ENCODE measurements around the gene PRL. TPM values are rescaled to one million over a fixed set of nuclear protein-coding genes. Genes with fewer than 3 reads are reported as not detected.

The PRL gene
- total and polyA plus RNA-seq, 2 of the 13 experiments (the other 11 are each of a cell fraction or from before 2014, with no cell fraction given): not detected

- no peak for DNase-seq (ENCODE audit: low spot score)
- Histone ChIP-seq H3K4me3 (replicated peaks in 1 of 3; ENCODE audit: insufficient read depth in 1 of 3, low read depth in 2 of 3, low read length in 3 of 3) (no peak overlapping the region), H3K9ac (ENCODE audit: insufficient read depth, low read depth, low read length) (no peak overlapping the region), H3K79me2 (ENCODE audit: insufficient read depth, low read length) (no peaks in the 10 kb centered on the region), H3K9me3 (ENCODE audit: low read length) (peaks cover 45% of the 10 kb centered on the region), H3K36me3 (replicated peaks in 1 of 2; ENCODE audit: control insufficient read depth in 1 of 2, insufficient read depth in 2 of 2, low read length in 2 of 2) (no peaks in the 10 kb centered on the region), H3K27me3 (ENCODE audit: control insufficient read depth in 1 of 2, insufficient read depth in 2 of 2, low read length in 2 of 2) (no peaks in the 10 kb centered on the region), H3K4me2 (ENCODE audit: low read depth, low read length) (no peak overlapping the region), H2AFZ (ENCODE audit: low read length) (no peak overlapping the region), H3K27ac (ENCODE audit: extremely low read length, insufficient read depth, low read length) (no peak overlapping the region), H3K4me1 (ENCODE audit: insufficient read depth, low read length) (no peaks in the 10 kb centered on the region), H4K20me1 (ENCODE audit: insufficient read depth, low read length) (no peaks in the 10 kb centered on the region)
- in situ Hi-C loops (cut with HindIII; ENCODE audit: extremely low pct_ligation_motif_present, low pct_unique_long_range_greater_than_20kb): no loop called here
- ATAC-seq: no peak
- FAIRE-seq: no peak
- no peak for TF ChIP-seq CREM (IDR thresholded peaks at IDR 0.05)
- no peak for TF ChIP-seq CREM (CRISPR knock-in tag; IDR thresholded peaks at IDR 0.05)
- no peak for TF ChIP-seq ZSCAN31 (CRISPR knock-in tag; IDR thresholded peaks at IDR 0.05; ENCODE audit: low read depth)
- TF ChIP-seq ZFX (CRISPR knock-in tag; IDR thresholded peaks at IDR 0.05; ENCODE audit: low read depth): no peak
- no peak for TF ChIP-seq ZNF83 (CRISPR knock-in tag; IDR thresholded peaks at IDR 0.05; ENCODE audit: borderline replicate concordance)
- TF ChIP-seq RXRA (CRISPR knock-in tag; IDR thresholded peaks at IDR 0.05): no peak
- no peak for TF ChIP-seq BRCA1 (CRISPR knock-in tag; IDR thresholded peaks at IDR 0.05)
- TF ChIP-seq, protein P1, sequence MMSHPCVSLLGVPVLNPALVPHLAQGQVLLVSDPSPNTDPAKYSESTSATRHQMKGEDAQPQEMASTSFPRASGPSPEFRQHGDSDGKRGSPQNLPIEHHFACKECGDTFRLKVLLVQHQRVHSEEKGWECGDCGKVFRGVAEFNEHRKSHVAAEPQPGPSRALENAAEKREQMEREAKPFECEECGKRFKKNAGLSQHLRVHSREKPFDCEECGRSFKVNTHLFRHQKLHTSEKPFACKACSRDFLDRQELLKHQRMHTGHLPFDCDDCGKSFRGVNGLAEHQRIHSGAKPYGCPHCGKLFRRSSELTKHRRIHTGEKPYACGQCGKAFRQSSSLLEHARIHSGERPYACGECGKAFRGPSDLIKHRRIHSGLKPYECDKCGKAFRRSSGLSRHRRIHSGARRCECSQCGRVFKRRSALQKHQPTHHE (CRISPR knock-in tag; IDR thresholded peaks at IDR 0.05; ENCODE audit: borderline replicate concordance): no peak
- TF ChIP-seq, protein P2, sequence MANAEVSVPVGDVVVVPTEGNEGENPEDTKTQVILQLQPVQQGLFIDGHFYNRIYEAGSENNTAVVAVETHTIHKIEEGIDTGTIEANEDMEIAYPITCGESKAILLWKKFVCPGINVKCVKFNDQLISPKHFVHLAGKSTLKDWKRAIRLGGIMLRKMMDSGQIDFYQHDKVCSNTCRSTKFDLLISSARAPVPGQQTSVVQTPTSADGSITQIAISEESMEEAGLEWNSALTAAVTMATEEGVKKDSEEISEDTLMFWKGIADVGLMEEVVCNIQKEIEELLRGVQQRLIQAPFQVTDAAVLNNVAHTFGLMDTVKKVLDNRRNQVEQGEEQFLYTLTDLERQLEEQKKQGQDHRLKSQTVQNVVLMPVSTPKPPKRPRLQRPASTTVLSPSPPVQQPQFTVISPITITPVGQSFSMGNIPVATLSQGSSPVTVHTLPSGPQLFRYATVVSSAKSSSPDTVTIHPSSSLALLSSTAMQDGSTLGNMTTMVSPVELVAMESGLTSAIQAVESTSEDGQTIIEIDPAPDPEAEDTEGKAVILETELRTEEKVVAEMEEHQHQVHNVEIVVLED (CRISPR knock-in tag; IDR thresholded peaks at IDR 0.05; ENCODE audit: borderline replicate concordance): no peak
- TF ChIP-seq SOX13 (IDR thresholded peaks at IDR 0.05): no peak
- no peak for TF ChIP-seq SOX13 (CRISPR knock-in tag; conservative IDR thresholded peaks at IDR 0.05 in 1 of 2, IDR thresholded peaks at IDR 0.05 in 1 of 2)
- TF ChIP-seq HNRNPK (IDR thresholded peaks at IDR 0.05; ENCODE audit: low read depth, low read length, poor library complexity, severe bottlenecking): no peak
- no peak for TF ChIP-seq ZNF549 (CRISPR knock-in tag; IDR thresholded peaks at IDR 0.05)
- WGBS (ENCODE audit: low lambda C conversion rate): 0% methylated on average over 1 of the region's 1 CpG
- no TSS peak for BruUV-seq (replicated peaks)
- CTCF ChIA-PET (ENCODE audit: low intra/inter-chr PET ratio, low total read pairs): no interaction called here
- intact Hi-C loops (cut with micrococcal nuclease; ENCODE audit: unreplicated experiment): no loop called here
- POLR2A ChIA-PET: no interaction called here
Observed at GRCh38 chr6:22302838-22303237, 6.0 kb upstream of the PRL start.

Measured in HepG2 (cell line).